ENCODE data around the gene GOLGA8M.
"Not testable (repeated sequence)": the region's sequence is repeated elsewhere in the genome, so short reads cannot be mapped to it uniquely, and the experiment has no call there.

The GOLGA8M gene

GRCh38 chr15:28655329-28656017 is 56.7 kb downstream of the GOLGA8M start:
- not testable (repeated sequence) for DNase-seq

- not testable (repeated sequence) for DNase-seq
These were observed 58.0 kb downstream of the GOLGA8M start for GRCh38 chr15:28654194-28654593.

GRCh38 chr15:28652538-28652937 is 59.7 kb downstream of the GOLGA8M start:
- not testable (repeated sequence) for DNase-seq

Measured in NCI-H1092 (cell line).